ENCODE data around the gene GNRH2.
A peak's percentile ranks its signal among the peaks of the same experiment; 100 is the strongest.
"Not testable (repeated sequence)": the region's sequence is repeated elsewhere in the genome, so short reads cannot be mapped to it uniquely, and the experiment has no call there.

The GNRH2 gene

DNA sequence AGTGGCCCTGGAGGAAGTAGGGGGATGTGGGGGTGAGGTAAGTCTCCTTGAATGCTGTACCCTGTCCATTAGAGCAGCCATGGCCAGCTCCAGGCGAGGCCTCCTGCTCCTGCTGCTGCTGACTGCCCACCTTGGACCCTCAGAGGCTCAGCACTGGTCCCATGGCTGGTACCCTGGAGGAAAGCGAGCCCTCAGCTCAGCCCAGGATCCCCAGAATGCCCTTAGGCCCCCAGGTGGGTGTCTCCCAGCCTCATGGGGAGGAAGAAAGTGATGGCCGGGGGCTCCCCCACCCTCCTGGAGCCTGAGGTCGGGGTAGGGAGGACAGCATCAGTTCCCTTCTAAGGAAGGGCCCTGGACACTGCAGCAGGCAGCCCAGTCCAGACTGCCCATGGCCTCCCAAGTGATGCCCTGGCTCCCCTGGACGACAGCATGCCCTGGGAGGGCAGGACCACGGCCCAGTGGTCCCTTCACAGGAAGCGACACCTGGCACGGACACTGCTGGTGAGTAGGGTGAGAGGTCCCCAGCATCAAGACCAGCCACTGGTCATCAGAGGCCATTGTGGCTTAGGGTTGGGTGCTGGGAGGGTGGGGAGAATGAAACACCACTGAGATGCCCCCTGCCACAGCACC is 1.0 kb downstream of the GNRH2 start:
- DNase-seq = no peak

DNA sequence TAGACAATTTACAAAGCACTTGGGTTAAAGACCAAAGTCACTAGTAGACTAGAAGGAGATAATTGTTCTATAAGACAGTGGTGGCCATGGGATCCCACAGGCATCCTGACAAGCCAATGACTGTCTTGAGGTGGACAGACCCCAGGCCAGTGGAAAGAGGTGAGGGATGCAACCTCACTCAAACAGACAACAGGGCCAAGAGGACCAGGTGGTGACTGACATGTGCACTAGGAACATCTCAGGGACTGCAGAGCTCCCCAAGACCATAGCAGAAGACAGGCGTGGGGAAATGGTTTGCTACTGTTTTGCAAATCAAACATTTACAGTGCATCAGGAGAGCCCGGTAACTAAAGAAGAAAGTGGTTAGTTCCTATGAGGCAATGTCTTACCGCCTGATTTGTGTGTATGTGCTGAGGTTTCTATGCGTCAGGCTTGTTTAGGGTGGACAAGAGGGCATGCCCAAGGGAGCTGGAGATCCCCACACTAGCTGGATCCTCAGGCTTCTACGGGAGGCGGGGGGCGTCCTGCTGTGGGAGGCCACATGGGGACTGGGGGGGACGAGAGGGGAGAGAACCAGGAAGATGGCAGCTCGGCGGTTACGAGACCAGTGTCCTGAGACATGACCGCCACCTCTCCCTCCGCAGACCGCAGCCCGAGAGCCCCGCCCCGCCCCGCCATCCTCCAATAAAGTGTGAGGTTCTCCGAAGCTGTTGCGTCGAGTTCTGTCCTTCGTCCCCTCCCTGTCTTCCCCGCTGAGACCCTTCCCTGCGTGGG is 1.8 kb downstream of the GNRH2 start:
- peak; percentile 64 for DNase-seq

DNA sequence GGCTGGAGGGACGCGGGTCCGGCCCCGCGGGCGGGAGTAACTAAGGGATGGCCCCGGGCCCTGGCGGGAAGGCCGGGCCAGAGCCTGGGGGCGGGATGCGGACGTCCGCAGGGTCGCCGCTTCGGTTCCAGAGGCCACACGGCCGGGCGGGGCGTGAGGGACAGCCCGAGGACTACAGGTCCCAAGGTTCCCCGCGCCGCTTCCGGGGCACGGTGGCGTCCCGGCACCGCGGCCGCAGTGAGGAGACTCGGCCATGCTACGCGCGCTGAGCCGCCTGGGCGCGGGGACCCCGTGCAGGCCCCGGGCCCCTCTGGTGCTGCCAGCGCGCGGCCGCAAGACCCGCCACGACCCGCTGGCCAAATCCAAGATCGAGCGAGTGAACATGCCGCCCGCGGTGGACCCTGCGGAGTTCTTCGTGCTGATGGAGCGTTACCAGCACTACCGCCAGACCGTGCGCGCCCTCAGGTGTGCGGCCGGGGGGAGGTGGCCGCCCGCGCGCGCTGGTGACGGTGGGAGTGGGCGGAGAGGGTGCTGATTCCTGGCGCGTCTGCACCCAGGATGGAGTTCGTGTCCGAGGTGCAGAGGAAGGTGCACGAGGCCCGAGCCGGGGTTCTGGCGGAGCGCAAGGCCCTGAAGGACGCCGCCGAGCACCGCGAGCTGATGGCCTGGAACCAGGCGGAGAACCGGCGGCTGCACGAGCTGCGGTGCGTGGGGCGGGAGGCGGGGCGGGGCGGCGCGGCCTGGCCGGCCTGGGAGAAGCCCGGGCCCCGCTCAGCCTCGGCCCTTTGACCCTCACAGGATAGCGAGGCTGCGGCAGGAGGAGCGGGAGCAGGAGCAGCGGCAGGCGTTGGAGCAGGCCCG is 2.6 kb downstream of the GNRH2 start, which contains the start of gene MRPS26:
MRPS26 (plus strand) TSS at position 237 of the 861 bp plus-strand sequence; CDS start at position 254, 17 bp downstream.
- DNase-seq = peak; percentile 80

DNA sequence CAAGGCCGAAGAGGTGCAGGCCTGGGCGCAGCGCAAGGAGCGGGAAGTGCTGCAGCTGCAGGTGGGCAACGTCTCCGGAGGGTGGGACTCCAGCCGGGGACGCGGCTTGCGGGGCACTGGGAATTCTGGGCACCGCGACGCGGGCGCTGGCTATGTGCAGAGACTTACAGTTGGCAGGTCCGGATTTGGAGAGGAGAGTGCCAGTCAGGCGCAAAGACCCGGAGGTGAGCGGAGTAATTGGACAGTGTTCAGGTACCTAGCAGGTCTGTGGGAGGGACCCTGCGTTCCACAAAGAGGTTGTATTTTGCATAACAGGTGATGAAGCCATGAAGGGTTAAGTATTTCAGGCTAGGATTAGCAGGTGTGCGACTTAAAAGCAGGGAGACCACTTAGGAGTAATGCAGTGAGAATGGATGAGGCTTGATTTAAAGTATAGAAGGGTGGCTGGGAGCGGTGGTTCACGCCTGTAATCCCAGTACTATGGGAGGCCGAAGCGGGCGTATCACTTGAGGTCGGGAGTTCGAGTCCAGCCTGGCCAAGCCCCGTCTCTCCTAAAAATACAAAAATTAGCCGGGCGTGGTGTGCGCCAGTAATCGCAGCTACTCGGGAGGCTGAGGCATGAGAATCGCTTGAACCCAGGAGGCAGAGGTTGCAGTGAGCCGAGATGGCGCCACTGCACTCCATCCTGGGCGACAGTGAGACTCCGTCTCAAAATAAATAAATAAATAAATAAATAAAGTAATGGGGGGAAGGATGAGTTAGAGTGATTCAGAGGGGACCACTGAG is 3.4 kb downstream of the GNRH2 start:
- no peak for DNase-seq

DNA sequence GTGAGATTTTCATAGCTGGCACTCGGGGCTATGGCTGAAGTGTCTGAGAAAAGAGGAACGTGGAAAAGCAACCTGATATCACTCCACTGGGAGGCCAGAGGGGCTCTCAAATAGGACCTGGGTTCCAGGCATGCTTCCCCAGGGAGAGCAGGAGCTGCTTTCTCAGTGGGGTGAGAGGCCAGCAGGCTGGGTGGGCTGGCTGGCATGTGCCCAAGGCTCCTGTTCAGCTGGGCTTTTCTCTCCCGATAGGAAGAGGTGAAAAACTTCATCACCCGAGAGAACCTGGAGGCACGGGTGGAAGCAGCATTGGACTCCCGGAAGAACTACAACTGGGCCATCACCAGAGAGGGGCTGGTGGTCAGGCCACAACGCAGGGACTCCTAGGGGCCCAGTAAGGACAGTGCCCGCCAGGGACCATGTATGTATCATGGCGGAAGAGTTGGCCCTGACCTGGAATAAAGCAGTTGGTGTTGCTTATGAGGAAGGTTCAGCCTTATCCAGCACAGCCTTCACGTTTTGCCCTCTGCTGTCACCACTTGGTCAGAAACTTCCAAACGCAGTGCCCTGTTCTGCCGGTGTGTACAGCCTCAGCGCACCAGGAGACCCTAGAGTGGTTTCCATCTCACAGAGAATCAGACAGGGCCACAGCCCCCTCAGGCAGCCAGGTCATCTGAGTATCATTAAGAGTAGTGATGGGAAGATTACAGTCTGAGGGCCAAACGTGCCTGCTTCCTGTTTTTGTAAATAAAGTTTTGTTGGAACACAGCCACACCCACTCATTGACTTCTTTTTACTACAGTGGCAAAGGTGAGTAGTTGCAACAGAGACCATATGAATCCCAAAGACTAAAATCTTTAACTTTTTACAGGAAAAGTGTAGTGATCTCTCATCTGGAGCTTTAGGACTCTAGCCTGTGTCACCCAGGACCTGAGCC is 4.3 kb downstream of the GNRH2 start:
- DNase-seq = no peak

DNA sequence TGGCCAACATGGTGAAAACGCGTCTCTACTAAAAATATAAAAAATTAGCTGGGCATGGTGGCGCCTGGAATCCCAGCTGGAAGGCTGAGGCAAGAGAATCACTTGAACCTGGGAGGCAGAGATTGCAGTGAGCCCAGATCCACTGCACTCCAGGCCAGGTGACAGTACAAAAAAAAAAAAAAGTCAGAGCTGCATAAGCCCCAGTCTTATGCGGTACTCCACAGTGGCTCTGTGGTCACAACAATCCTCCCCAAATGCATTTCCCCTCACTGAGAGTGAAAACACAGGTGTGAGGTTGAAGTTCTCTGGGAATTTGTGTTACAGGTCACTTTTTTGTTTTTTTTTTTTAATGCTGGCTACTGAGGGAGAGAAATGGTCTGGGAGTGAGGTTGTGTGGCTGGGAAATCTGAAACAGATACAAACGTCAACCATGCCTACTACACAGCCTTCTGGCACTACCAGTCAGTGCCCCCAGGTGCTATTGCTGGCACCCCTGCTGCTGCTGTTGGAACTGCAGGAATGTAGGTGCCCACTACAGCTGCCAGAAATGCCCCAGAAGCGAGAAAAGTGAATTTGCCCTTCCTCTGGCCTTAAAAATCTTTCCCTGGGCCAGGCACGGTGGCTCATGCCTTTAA is 8.1 kb downstream of the GNRH2 start:
- DNase-seq = no peak

DNA sequence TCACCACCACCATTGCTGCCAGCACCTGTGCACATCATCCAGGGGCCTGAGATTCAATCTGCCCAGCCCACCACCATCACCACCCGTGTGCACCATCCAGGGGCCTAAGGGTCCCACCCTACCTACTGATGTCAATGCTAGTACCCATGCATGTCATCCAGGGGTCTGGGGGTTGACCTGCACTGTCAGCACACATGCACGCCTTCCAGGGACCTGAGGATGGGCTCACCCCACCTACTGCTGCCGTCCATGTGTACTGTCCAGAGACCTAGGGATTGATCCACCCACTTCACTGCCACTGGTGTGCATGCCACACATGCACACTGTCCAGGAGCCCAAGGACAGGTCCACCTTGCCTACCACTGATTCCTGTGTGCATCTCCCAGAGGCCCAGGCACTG is 16.1 kb downstream of the GNRH2 start:
- no peak for DNase-seq

DNA sequence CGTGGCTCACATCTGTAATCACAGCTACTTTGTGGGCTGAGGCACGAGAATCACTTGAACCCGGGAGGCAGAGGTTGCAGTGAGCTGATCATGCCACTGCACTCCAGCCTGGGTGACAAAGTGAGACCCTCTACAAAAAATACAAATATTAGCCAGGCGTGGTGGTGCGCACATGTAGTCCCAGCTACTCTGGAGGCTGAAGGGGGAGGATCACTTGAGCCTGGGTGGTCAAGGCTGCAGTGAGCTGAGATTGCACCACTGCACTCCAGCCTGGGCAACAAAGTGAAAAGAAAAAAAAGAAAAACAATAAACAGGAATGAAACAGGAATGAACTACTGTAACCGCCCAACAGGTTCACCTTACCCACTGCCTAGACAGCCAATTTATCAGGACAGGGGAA is 20.7 kb downstream of the GNRH2 start:
- DNase-seq = not testable (repeated sequence)

DNA sequence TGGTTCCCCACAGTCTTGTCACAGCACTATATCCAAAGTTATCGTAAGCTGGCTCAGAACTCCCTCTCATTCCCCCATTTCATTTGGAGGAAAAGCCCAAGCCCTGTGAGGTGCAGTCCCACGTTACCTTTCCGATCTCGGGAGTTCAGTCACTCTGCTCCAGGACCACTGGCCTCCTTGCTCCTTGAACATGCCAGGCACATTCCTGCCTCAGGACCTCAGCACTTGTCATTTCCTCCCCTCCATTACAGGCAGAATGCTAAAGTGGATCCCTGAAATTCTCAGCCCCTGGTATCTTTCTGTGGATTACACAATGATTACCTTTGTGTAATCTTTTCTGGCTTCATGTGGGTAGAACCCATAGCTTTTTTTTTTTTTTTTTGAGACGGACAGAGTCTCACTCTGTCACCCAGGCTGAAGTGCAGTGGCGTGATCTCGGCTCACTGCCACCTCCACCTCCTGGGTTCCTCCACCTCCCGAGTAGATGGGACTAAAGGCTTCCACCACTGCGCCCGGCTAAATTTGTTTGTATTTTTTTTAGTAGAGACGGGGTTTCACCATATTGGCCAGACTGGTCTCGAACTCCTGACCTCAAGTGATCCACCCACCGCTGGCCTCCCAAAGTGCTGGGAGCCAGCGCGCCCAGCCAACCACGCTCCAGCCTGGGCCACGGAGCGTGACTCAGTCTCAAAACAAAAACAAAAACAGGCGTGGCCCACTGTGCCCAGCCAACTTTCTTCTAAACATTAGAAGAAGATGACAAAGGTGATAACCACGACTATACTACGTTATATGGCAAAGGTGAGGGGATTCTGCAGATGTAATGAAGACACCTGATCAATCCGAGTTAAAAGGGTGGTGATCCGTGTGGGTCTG is 24.0 kb downstream of the GNRH2 start:
- no peak for DNase-seq

DNA sequence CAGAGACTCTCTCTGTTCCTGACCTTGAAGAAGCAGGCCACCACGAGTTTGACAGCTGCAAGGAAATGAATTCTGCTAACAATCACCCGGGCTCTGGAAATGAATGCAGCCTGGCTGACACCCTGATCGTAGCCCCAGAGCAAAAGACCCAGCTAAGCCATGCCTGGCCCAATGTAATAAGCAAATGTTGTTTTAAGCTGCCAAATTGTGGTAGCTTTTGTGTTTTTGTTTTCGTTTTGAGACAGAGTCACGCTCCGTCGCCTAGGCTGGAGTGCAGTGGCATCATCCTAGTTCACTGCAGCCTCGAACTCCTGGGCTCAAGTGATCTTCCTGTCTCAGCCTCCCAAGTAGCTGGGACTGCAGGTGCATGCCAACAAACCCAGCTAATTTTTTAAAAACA is 24.7 kb downstream of the GNRH2 start:
- DNase-seq = no peak

DNA sequence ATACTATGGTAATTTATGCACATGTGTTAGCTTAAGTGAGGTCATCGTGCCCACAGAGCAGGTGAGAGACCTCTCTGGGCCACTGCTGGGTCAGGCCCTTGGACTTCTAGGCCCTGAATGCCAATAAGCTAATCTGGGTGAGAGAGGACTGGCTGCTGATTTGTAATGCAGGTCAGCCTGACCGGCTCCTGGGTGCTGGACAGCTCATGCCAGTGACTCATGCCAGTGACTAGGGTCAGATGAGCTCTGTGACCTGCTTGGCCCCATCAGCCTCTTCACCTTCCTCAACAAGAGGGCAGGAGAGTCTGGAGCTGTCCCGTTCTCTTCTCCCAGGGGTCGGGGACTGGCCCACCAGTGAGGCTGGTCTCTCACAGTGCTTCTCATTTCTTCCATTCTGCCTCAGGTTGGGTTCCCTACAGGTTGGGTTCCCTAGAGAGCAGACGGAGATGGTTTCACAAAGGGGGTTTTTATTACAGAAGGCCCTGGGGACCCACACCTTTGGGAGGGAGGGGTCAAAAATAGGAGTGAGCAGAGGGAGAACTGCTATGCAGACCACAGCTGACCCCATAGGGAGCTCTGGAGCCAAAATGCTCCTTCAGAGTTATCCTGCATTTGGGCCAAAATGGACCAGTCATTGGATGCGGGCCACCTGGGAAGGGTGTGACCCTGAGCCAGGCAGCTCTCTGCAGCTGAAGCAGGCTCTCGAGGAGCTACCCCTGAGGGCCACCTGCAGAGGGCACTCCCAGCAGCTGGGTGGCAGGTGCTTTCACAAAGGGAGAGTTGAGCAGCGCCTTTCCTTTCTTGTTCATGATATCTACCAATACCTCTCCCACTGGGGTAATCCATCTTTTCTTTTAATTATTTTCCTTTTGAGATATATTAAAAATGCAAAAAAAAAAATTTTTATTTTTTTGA is 25.8 kb downstream of the GNRH2 start:
- DNase-seq = no peak

DNA sequence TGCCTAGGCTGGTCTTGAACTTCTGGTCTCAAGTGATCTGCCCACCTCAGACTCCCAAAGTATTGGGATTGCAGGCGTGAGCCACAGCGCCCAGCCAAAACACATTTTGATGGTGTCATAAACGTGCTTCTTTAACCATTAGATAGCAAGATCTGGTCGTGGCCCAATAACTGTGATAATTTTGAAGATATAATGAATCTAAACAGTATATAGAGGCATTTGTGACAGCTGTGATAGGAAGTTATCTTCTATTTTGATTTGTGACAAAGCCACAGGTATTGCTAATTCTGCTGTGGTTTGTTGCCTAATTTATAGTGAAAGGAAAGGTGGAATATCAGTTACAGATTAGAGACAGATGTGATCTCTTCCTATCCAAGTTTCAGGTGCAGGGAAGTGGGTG is 27.3 kb downstream of the GNRH2 start:
- DNase-seq = no peak

DNA sequence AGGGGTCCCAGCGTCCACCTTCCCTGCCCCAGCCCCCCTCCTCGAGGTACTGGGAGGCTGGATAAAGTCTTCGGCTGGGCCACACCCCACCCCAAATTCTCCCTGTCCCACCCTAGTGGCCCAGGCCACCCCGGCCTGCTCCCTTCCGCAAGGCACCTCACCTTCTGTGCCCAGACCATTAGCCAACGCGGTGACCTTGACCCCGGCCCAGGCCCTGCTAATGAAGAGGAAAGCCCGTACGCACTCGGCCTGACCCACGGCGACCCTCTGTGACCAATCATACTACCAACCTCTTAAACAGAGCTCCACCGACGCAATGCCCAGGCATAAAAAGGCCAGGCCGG is 27.8 kb downstream of the GNRH2 start:
- DNase-seq = no peak

DNA sequence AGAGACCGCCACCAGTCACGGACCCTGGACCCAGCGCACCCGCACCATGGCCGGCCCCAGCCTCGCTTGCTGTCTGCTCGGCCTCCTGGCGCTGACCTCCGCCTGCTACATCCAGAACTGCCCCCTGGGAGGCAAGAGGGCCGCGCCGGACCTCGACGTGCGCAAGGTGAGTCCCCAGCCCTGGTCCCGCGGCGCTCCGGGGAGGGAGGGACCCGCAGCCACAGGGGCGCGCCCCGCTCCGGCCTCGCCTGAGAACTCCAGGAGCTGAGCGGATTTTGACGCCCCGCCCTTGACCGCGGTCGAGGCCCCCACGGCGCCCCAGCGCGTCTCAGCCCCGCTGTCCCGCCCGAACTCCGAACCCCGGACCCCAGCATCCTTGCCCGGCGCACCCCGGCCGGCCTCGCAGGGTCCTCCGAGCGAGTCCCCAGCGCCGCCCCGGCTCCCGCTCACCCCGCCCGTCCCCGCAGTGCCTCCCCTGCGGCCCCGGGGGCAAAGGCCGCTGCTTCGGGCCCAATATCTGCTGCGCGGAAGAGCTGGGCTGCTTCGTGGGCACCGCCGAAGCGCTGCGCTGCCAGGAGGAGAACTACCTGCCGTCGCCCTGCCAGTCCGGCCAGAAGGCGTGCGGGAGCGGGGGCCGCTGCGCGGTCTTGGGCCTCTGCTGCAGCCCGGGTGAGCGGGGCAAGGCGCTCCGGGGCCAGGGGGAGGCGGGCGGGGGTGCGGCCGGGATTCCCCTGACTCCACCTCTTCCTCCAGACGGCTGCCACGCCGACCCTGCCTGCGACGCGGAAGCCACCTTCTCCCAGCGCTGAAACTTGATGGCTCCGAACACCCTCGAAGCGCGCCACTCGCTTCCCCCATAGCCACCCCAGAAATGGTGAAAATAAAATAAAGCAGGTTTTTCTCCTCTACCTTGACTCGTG is 28.4 kb downstream of the GNRH2 start, which contains the start of gene OXT:
OXT (plus strand) TSS at position 11 of the 920 bp plus-strand sequence; CDS start at position 47, 36 bp downstream.
- DNase-seq = peak; percentile 70

DNA sequence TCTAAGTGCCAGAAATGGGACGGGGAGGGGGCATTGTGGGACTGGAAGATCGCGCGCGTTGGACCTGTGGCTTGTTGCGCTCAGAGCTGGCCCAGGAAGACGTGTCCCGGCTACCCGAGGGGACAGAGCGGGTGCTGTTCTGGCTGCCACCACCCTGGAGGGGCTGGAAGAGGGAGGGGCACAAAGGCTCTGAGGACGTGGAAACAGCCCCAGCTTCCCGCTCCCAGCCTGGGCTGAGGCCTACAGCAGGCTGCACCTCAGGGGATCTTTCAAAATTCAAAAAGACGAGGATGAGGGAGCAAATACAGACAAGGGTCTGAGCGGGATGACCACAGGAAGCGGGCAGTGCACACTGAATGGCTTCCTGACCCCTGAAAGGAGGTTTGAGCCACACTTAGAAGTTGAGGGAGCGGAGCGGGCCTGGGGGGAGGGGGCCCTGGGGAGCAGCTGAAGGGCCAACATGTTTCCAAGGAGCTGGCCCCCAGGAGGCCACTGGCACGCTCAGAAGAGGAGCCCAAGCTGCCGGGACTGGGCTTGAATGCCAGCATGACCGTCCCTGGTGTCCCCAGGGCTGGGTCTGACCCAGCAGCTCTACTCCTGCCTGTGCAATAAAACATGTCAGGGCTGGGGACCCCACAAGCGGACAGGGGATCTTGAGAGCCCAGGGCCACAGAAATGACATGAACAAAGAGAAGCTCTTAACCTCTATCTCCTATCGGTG is 29.3 kb downstream of the GNRH2 start:
- no peak for DNase-seq

DNA sequence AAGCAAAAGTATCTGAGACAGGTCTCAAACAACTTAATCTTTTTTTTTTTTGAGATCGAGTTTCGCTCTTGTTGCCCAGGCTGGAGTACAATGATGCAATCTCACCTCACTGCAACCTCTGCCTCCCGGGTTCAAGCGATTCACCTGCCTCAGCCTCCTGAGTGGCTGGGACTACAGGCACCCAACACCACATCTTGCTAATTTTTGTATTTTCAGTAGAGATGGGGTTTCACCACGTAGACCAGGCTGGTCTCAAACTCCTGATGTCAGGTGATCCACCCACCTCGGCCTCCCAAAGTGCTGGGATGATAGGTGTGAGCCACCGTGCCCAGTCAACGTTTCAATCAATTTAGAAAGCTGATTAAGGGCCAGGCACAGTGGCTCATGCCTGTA is 29.8 kb downstream of the GNRH2 start:
- DNase-seq = not testable (repeated sequence)

DNA sequence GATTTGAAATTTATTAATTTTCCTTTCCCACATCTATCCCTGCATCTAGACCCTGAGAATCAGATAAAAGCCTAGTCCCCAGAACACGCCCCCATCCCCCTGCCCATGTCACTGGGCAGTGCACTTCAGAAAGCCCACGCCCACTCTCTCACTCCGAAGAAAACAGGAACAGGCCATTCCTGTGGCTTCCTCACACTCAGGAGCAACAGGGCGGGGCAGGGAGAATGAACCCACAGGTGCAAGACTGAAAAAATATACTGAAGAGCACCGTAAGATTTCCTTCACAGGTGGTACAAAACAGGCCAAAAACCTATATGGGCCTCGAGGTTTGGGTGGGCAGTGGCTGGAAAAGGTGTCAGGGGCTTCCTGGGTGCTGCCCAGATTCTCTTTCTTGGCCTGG is 31.4 kb downstream of the GNRH2 start:
- no peak for DNase-seq

All from stimulated activated naive CD4-positive, alpha-beta T cell treated with Interleukin-2 at 50 U/mL for 16 hours (primary cell).